Mesenchymal stem cell (in vitro differentiated cells and primary cell): Measurements from ENCODE around the gene KIRREL2.
"Not testable (repeated sequence)": the region's sequence is repeated elsewhere in the genome, so short reads cannot be mapped to it uniquely, and the experiment has no call there.

Source experiments
- DNase-seq: peaks from one replicate; pipeline ENCODE4 v3.0.0-alpha.2; 2013
- H2AFZ ChIP-seq: one replicate; pipeline ENCODE4 v1.6.1; 2013; ENCODE audit warnings: low read depth, mild to moderate bottlenecking, control low read depth, inconsistent platforms, low read length, moderate library complexity
- H2AK5ac ChIP-seq: 2 replicates; pipeline ENCODE4 v1.6.1; 2013; ENCODE audit warnings: low read length, moderate library complexity, mild to moderate bottlenecking, inconsistent platforms; ENCODE audit not compliant: severe bottlenecking
- H2BK120ac ChIP-seq: one replicate; pipeline ENCODE4 v1.6.1; 2013; ENCODE audit warnings: low read depth, mild to moderate bottlenecking, inconsistent platforms, low read length, moderate library complexity
- H2BK12ac ChIP-seq, 2 experiments: one replicate each; pipeline ENCODE4 v1.6.1; 2013; ENCODE audit warnings: inconsistent platforms in 2 of 2, low read length in 2 of 2, mild to moderate bottlenecking in 2 of 2, moderate library complexity in 2 of 2, control low read depth in 1 of 2
- H2BK15ac ChIP-seq: one replicate; pipeline ENCODE4 v1.6.1; 2013; ENCODE audit warnings: mild to moderate bottlenecking, low read depth, inconsistent platforms; ENCODE audit not compliant: poor library complexity, severe bottlenecking
- H2BK5ac ChIP-seq: 2 replicates; pipeline ENCODE4 v1.6.1; 2013; ENCODE audit warnings: low read depth, mild to moderate bottlenecking, low read length, control low read depth, inconsistent platforms; ENCODE audit not compliant: poor library complexity, severe bottlenecking
- H3K14ac ChIP-seq, 2 experiments: one replicate each; pipeline ENCODE4 v1.6.1; 2013; ENCODE audit warnings: inconsistent platforms in 2 of 2, low read length in 2 of 2, control low read depth in 1 of 2, mild to moderate bottlenecking in 1 of 2, moderate library complexity in 1 of 2
- H3K18ac ChIP-seq, 2 experiments: one replicate each; pipeline ENCODE4 v1.6.1; 2013; ENCODE audit warnings: inconsistent platforms in 2 of 2, low read length in 2 of 2, control low read depth in 1 of 2, low read depth in 1 of 2, mild to moderate bottlenecking in 1 of 2
- H3K23ac ChIP-seq, 2 experiments: one replicate each; pipeline ENCODE4 v1.6.1; 2013; ENCODE audit warnings: inconsistent platforms in 2 of 2, low read length in 2 of 2, mild to moderate bottlenecking in 2 of 2, moderate library complexity in 2 of 2, control low read depth in 1 of 2
- H3K27ac ChIP-seq: 2 replicates; pipeline ENCODE4 v1.5.1; 2013; ENCODE audit warnings: mild to moderate bottlenecking, moderate library complexity, low read length, control low read depth, inconsistent platforms; ENCODE audit not compliant: poor library complexity, severe bottlenecking
- H3K27me3 ChIP-seq, 2 experiments: 2 replicates each; pipeline versions ENCODE4 v1.6.1 to v1.7.0; 2013; ENCODE audit warnings: low read length in 2 of 2, mild to moderate bottlenecking in 2 of 2, moderate library complexity in 2 of 2, control low read depth in 1 of 2, inconsistent platforms in 1 of 2; ENCODE audit not compliant: control insufficient read depth in 1 of 2, insufficient read depth in 1 of 2
- H3K36me3 ChIP-seq, 2 experiments: 2 replicates each; pipeline versions ENCODE4 v1.6.1 to v1.7.0; 2013; ENCODE audit warnings: low read length in 2 of 2, control low read depth in 1 of 2, inconsistent platforms in 1 of 2, low read depth in 1 of 2, mild to moderate bottlenecking in 1 of 2; ENCODE audit not compliant: insufficient read depth in 2 of 2, control insufficient read depth in 1 of 2
- H3K4ac ChIP-seq, 2 experiments: one replicate each; pipeline ENCODE4 v1.6.1; 2013; ENCODE audit warnings: inconsistent platforms in 2 of 2, low read length in 2 of 2, mild to moderate bottlenecking in 2 of 2, moderate library complexity in 2 of 2, control low read depth in 1 of 2, low read depth in 1 of 2
- H3K4me1 ChIP-seq: 2 replicates; pipeline ENCODE4 v1.6.1; 2013; ENCODE audit warnings: low read depth, low read length, control low read depth; ENCODE audit not compliant: control insufficient read depth, insufficient read depth
- H3K4me2 ChIP-seq: 2 replicates; pipeline ENCODE4 v1.6.1; 2013; ENCODE audit warnings: low read length, mild to moderate bottlenecking, inconsistent platforms; ENCODE audit not compliant: poor library complexity, severe bottlenecking
- H3K4me3 ChIP-seq, 2 experiments: 2 replicates each; pipeline versions ENCODE4 v1.5.1 to v1.7.0; 2013; ENCODE audit warnings: low read length in 2 of 2, mild to moderate bottlenecking in 2 of 2, control low read depth in 1 of 2, low read depth in 1 of 2; ENCODE audit not compliant: insufficient read depth in 1 of 2
- H3K79me1 ChIP-seq: replicated peaks from 2 replicates; pipeline ENCODE4 v1.6.1; 2013; ENCODE audit warnings: mild to moderate bottlenecking, control low read depth, low read length, inconsistent platforms; ENCODE audit not compliant: poor library complexity, severe bottlenecking
- H3K9ac ChIP-seq: 2 replicates; pipeline ENCODE4 v1.7.0; 2013; ENCODE audit warnings: mild to moderate bottlenecking, low read length, moderate library complexity
- H3K9me3 ChIP-seq: 2 replicates; pipeline ENCODE4 v1.7.0; 2013; ENCODE audit warnings: mild to moderate bottlenecking, low read length; ENCODE audit not compliant: control insufficient read depth
- H4K8ac ChIP-seq: one replicate; pipeline ENCODE4 v1.6.1; 2013; ENCODE audit warnings: inconsistent platforms, mild to moderate bottlenecking, low read length, moderate library complexity
- H4K91ac ChIP-seq: one replicate; pipeline ENCODE4 v1.6.1; 2013; ENCODE audit warnings: mild to moderate bottlenecking, low read length, inconsistent platforms
- WGBS: methylation state at CpG from one replicate; pipeline ENCODE4 v1.1.7; 2013; ENCODE audit warnings: mixed read lengths; 5-methylcytosine and 5-hydroxymethylcytosine counted together

The KIRREL2 gene

GRCh38 chr19:35830986-35831385, 25.7 kb upstream of the KIRREL2 start:
- H3K4me2 ChIP-seq, result no peak overlapping the region
- H3K14ac ChIP-seq, result no peak overlapping the region
- no peak overlapping the region for H3K23ac ChIP-seq
- H2AFZ ChIP-seq, result no peak overlapping the region
- H3K27me3 ChIP-seq, result peaks cover 26 to 34% of the 10 kb centered on the region in 2 experiments
- H3K9ac ChIP-seq, result no peak overlapping the region
- peaks cover 6% of the 10 kb centered on the region for H3K9me3 ChIP-seq
- no peak overlapping the region for H2BK5ac ChIP-seq
- H3K79me1 ChIP-seq, result no peaks in the 10 kb centered on the region
- 86% methylated on average over 15 of the region's 18 CpGs for WGBS
- no peak overlapping the region for H4K91ac ChIP-seq
- no peak overlapping the region for H3K18ac ChIP-seq
- H3K27ac ChIP-seq, result no peak overlapping the region
- no peak overlapping the region for H2BK120ac ChIP-seq
- H2AK5ac ChIP-seq, result no peak overlapping the region
- H3K4ac ChIP-seq, result no peak overlapping the region
- no peak overlapping the region for H4K8ac ChIP-seq
- H2BK15ac ChIP-seq, result no peak overlapping the region
- no peaks in the 10 kb centered on the region for H3K4me1 ChIP-seq
- no peak for DNase-seq
- no peaks in the 10 kb centered on the region for H3K36me3 ChIP-seq
- H2BK12ac ChIP-seq, result no peak overlapping the region
- H3K4me3 ChIP-seq, result no peak overlapping the region

GRCh38 chr19:35832054-35832453, 24.7 kb upstream of the KIRREL2 start:
- H3K23ac ChIP-seq, result no peak overlapping the region
- H3K36me3 ChIP-seq, result no peaks in the 10 kb centered on the region
- WGBS, result 69% methylated on average over 4 of the region's 4 CpGs
- no peaks in the 10 kb centered on the region for H3K79me1 ChIP-seq
- H2BK120ac ChIP-seq, result no peak overlapping the region
- no peak overlapping the region for H3K9ac ChIP-seq
- H2BK12ac ChIP-seq, result no peak overlapping the region
- H2AK5ac ChIP-seq, result no peak overlapping the region
- H3K4ac ChIP-seq, result no peak overlapping the region
- H4K8ac ChIP-seq, result no peak overlapping the region
- DNase-seq, result no peak
- no peak overlapping the region for H3K4me2 ChIP-seq
- no peak overlapping the region for H3K18ac ChIP-seq
- H3K4me1 ChIP-seq, result no peaks in the 10 kb centered on the region
- no peak overlapping the region for H2BK15ac ChIP-seq
- H2AFZ ChIP-seq, result no peak overlapping the region
- H3K14ac ChIP-seq, result no peak overlapping the region
- no peak overlapping the region for H2BK5ac ChIP-seq
- H3K27me3 ChIP-seq, result peaks cover 26 to 30% of the 10 kb centered on the region in 2 experiments
- H3K27ac ChIP-seq, result no peak overlapping the region
- H3K4me3 ChIP-seq, result no peak overlapping the region
- no peak overlapping the region for H4K91ac ChIP-seq
- peaks cover 6% of the 10 kb centered on the region for H3K9me3 ChIP-seq

GRCh38 chr19:35833972-35834371, 22.7 kb upstream of the KIRREL2 start:
- peaks cover 26 to 30% of the 10 kb centered on the region in 2 experiments for H3K27me3 ChIP-seq
- no peak overlapping the region for H3K4me2 ChIP-seq
- no peaks in the 10 kb centered on the region for H3K36me3 ChIP-seq
- H3K23ac ChIP-seq, result no peak overlapping the region
- WGBS, result 68% methylated on average over 7 of the region's 7 CpGs
- no peak overlapping the region for H2BK15ac ChIP-seq
- no peak overlapping the region for H3K27ac ChIP-seq
- no peaks in the 10 kb centered on the region for H3K79me1 ChIP-seq
- no peaks in the 10 kb centered on the region for H3K4me1 ChIP-seq
- no peak overlapping the region for H2BK5ac ChIP-seq
- H3K9me3 ChIP-seq, result peaks cover 9% of the 10 kb centered on the region
- no peak overlapping the region for H4K91ac ChIP-seq
- no peak overlapping the region for H4K8ac ChIP-seq
- no peak overlapping the region for H2AFZ ChIP-seq
- H3K4me3 ChIP-seq, result no peak overlapping the region
- no peak overlapping the region for H3K4ac ChIP-seq
- no peak overlapping the region for H3K9ac ChIP-seq
- no peak overlapping the region for H2BK120ac ChIP-seq
- no peak for DNase-seq
- H3K18ac ChIP-seq, result no peak overlapping the region
- no peak overlapping the region for H2BK12ac ChIP-seq
- H2AK5ac ChIP-seq, result no peak overlapping the region
- H3K14ac ChIP-seq, result no peak overlapping the region

GRCh38 chr19:35836096-35836495, 20.6 kb upstream of the KIRREL2 start:
- H4K91ac ChIP-seq, H3K27ac ChIP-seq, H2BK120ac ChIP-seq, DNase-seq, H3K18ac ChIP-seq, H3K79me1 ChIP-seq, H3K9ac ChIP-seq, H2BK12ac ChIP-seq, H2AK5ac ChIP-seq, H3K4me2 ChIP-seq, H3K4ac ChIP-seq, H2BK15ac ChIP-seq, H3K36me3 ChIP-seq, H2AFZ ChIP-seq, H3K23ac ChIP-seq, H3K4me1 ChIP-seq, H3K14ac ChIP-seq, H4K8ac ChIP-seq, H2BK5ac ChIP-seq, H3K4me3 ChIP-seq: not testable (repeated sequence)
- 67% methylated on average over 11 of the region's 11 CpGs for WGBS
- peaks cover 15% of the 10 kb centered on the region for H3K9me3 ChIP-seq
- peaks cover 17 to 22% of the 10 kb centered on the region in 2 experiments for H3K27me3 ChIP-seq
